Glutamatergic neuron (in vitro differentiated cells): ENCODE results near the gene DAPK1. TPM values are rescaled to one million over a fixed set of nuclear protein-coding genes. Genes with fewer than 3 reads are reported as not detected.

Source experiments
- DNase-seq: peaks from one replicate; pipeline ENCODE4 v3.0.0; 2022
- H3K27ac Mint-ChIP-seq: one replicate; pipeline ENCODE4 v1.8.0; 2020; ENCODE audit warnings: mild to moderate bottlenecking, mixed read lengths, inconsistent platforms; ENCODE audit not compliant: unreplicated experiment
- H3K27me3 Mint-ChIP-seq: one replicate; pipeline ENCODE4 v1.8.0; 2020; ENCODE audit warnings: mild to moderate bottlenecking, moderate library complexity, mixed read lengths, inconsistent platforms; ENCODE audit not compliant: unreplicated experiment
- H3K36me3 Mint-ChIP-seq: one replicate; pipeline ENCODE4 v1.8.0; 2020; ENCODE audit warnings: mild to moderate bottlenecking, mixed read lengths, inconsistent platforms; ENCODE audit not compliant: unreplicated experiment
- H3K4me1 Mint-ChIP-seq: one replicate; pipeline ENCODE4 v1.8.0; 2020; ENCODE audit warnings: mild to moderate bottlenecking, low read depth, mixed read lengths, inconsistent platforms; ENCODE audit not compliant: unreplicated experiment
- H3K4me3 Mint-ChIP-seq: one replicate; pipeline ENCODE4 v1.8.0; 2020; ENCODE audit warnings: mild to moderate bottlenecking, mixed read lengths, inconsistent platforms; ENCODE audit not compliant: unreplicated experiment
- H3K9me3 Mint-ChIP-seq: one replicate; pipeline ENCODE4 v1.8.0; 2020; ENCODE audit warnings: mild to moderate bottlenecking, moderate library complexity, mixed read lengths, inconsistent platforms; ENCODE audit not compliant: unreplicated experiment
- total RNA-seq: library from RNA; stranded (reverse); fragmentation: NEBNext Ultra II Directional; extraction: Animal tissue kit (Norgen Biotek cat#: 25700); gene quantifications from one replicate; pipeline ENCODE4 v1.2.1, GENCODE V29; 2021; ENCODE audit not compliant: unreplicated experiment
- TF ChIP-seq, protein P1 (sequence below): fragments of 200-600 bp; sonication (generic); IDR thresholded peaks from one replicate; pipeline ENCODE4 v1.5.0; 2021; ENCODE audit not compliant: partially characterized antibody, unreplicated experiment

The DAPK1 gene
- total RNA-seq, 1 donor from 2014 or later: 384 TPM

DNA sequence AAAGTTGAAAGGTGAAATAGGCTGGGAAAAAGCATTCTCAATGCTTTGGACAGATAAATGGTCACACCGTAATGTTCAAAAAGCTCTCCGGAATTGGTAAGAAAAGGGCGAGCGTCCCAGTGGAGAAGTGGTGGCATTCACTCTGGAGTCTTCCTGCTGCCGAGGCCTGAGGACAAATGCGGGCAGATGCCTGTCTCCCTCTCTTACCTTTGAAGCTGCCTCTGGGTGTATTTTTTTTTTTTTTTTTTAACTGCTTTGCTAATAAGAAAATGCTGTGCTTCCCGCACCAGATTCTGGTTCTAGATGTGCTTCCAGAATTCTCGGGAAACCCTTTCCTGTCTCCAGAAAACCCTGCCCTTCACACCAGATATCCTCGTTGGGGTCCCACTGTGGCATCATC, 203.8 kb downstream of the DAPK1 start:
- DNase-seq: no peak
- Mint-ChIP-seq H3K4me3 (no peak overlapping the region), H3K27ac (no peak overlapping the region), H3K27me3 (peaks cover 2% of the 10 kb centered on the region), H3K36me3 (peaks cover 18% of the 10 kb centered on the region), H3K9me3 (peaks cover 13% of the 10 kb centered on the region), H3K4me1 (peaks cover 14% of the 10 kb centered on the region)
- TF ChIP-seq, protein P1, sequence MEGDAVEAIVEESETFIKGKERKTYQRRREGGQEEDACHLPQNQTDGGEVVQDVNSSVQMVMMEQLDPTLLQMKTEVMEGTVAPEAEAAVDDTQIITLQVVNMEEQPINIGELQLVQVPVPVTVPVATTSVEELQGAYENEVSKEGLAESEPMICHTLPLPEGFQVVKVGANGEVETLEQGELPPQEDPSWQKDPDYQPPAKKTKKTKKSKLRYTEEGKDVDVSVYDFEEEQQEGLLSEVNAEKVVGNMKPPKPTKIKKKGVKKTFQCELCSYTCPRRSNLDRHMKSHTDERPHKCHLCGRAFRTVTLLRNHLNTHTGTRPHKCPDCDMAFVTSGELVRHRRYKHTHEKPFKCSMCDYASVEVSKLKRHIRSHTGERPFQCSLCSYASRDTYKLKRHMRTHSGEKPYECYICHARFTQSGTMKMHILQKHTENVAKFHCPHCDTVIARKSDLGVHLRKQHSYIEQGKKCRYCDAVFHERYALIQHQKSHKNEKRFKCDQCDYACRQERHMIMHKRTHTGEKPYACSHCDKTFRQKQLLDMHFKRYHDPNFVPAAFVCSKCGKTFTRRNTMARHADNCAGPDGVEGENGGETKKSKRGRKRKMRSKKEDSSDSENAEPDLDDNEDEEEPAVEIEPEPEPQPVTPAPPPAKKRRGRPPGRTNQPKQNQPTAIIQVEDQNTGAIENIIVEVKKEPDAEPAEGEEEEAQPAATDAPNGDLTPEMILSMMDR: no peak

DNA sequence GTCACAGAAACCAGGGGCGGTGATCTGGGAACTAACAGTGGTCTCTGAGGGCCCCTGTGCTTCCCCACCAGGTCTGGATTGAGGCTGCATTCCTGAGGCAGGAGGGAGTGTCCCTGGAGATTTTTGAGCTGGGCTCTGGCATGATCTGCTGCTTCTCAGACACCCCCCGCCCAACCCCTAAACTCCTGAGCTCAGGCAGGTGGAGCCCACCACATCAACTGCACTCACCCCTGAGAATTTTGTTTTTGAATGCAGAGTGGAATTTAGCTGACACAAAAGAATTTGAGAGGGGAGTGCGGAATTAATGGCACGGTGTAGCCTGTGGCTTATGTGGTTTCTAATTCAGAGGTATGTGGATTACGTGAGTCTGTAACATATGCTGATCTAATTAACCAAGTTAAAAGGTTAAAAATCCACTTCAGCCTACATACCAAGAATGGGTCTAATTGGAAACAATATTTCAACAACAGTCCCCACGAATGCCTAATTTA, 204.3 kb downstream of the DAPK1 start:
- Mint-ChIP-seq H3K27ac (no peak overlapping the region), H3K36me3 (peaks cover 18% of the 10 kb centered on the region), H3K9me3 (peaks cover 8% of the 10 kb centered on the region), H3K4me1 (peaks cover 10% of the 10 kb centered on the region), H3K4me3 (no peak overlapping the region), H3K27me3 (no peaks in the 10 kb centered on the region)
- TF ChIP-seq, protein P1: no peak
- DNase-seq: no peak

DNA sequence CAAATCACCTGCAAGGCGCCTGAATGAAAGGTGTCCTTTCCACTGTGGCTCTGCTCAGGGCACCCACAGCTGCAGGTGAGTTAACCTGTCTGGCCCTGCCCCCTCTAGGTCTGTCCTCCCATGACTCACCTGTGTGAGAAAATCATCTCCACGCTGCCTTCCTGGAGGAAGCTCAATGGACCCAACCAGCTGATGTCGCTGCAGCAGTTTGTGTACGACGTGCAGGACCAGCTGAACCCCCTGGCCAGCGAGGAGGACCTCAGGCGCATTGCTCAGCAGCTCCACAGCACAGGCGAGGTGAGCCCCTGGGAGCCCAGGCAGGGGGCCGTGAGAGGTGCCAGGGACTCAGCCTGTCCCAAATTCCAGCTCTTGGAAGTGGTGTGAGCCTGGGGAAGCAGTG, 205.3 kb downstream of the DAPK1 start:
- Mint-ChIP-seq H3K27ac (no peak overlapping the region), H3K27me3 (peaks cover 3% of the 10 kb centered on the region), H3K9me3 (peaks cover 8% of the 10 kb centered on the region), H3K4me1 (peaks cover 12% of the 10 kb centered on the region), H3K36me3 (peaks cover 24% of the 10 kb centered on the region), H3K4me3 (no peak overlapping the region)
- DNase-seq: no peak
- TF ChIP-seq, protein P1: no peak

DNA sequence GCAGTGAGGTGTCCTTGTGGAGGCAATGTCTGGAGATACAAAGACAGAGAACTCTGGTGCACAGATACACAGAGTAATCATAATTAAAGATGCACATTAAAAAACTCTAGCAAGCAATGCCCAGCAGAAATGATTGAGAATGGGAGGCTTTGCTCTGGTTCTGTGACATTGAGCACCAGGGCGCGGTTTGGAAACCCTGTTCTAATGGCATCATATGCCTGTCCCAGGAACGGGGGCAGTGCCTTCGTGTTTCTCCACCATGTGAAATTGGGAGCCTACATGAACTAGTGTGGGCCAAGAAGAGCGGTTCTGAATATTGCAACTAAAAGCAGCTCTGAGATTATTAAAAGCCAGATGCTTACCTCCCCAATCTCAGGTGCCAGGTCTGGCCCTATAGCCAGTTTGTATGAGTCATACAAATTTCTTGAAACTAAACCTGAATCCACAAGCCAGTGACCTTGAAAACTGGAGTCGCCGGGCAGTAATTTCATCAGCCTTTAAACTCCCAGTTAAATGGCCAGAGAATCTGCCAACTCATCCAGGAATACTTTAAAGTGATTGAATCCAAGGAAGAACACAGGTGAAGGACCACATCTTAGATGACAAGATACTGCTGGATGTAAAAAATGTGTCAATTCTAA, 206.1 kb downstream of the DAPK1 start:
- peaks cover 24% of the 10 kb centered on the region for H3K36me3 Mint-ChIP-seq
- H3K9me3 Mint-ChIP-seq: peaks cover 8% of the 10 kb centered on the region
- H3K27ac Mint-ChIP-seq: no peak overlapping the region
- H3K4me3 Mint-ChIP-seq: no peak overlapping the region
- peaks cover 3% of the 10 kb centered on the region for H3K27me3 Mint-ChIP-seq
- TF ChIP-seq, protein P1: no peak
- DNase-seq: no peak
- peaks cover 12% of the 10 kb centered on the region for H3K4me1 Mint-ChIP-seq

DNA sequence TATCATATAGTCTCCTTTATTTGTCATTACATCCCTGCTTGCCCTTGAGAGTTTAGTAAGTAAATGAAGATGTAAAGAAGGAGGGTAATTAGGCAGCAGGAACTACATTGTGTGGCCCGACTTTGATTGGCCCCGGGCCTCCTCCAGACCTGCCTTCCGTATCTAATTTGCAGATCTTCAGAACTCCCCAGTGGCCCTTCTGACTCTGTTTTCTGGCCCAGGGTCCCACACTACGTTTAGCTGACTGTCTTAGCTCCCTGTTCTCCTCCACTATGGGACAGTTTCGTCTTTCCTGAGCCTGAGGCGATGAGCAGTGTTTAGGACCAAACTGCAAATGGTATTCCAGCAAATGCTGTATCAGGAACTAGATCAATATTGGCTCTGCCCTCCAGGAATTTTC, 206.7 kb downstream of the DAPK1 start:
- no peak for DNase-seq
- Mint-ChIP-seq H3K4me3 (no peak overlapping the region), H3K9me3 (peaks cover 12% of the 10 kb centered on the region), H3K27me3 (peaks cover 3% of the 10 kb centered on the region), H3K27ac (no peak overlapping the region), H3K36me3 (peaks cover 24% of the 10 kb centered on the region), H3K4me1 (peaks cover 12% of the 10 kb centered on the region)
- TF ChIP-seq, protein P1: no peak
